HL-60/S4 (cell line): ENCODE measurements around the gene ABL2.
"Not testable (repeated sequence)": the region's sequence is repeated elsewhere in the genome, so short reads cannot be mapped to it uniquely, and the experiment has no call there.

Source experiments
- in situ Hi-C: fragments of 300-500 bp; cut with MboI; formaldehyde crosslinking; loops from 2 replicates; pipeline ENCODE4 v1.14.3; 2022; ENCODE audit warnings: low sequenced_read_pairs

ABL2 gene

DNA sequence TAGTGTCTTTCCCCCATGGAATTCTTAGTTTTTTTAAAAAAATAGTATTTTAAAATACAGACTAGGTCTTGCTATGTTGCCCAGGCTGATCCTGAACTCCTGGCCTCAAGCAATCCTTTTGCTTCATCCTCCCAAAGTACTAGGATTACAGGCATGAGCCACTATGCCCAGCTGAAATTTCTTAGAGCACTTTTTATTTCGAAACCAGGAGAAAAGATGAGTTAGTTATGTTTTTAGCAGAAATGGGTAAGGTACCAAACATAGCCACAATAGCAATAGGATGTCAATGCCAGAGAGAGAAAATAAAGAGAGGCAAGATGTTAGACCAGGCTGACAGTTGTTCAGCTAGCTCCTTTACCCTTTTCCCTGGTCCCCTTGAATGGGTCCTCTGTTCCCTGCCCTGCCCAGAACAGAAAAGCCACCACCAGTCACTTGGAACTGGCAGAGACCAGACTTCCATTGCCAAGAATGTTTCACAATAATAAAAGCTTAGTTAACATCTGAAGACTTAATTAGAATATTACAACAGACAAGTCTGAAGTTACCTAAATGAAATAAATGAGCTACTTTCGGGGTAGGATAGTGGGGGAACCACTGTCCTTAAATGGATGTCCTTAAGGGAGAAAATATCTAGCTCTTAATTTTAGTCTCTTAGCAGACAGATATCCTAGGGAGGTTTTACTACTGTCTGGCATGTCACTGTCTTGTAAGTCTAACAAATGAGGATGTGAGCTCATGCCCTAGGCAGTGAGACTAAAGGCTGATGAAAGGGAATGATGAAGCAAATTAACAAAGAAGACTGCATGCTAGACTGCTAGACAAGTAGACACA, 54.3 kb downstream of the ABL2 start:
- in situ Hi-C loops = no loop called here

DNA sequence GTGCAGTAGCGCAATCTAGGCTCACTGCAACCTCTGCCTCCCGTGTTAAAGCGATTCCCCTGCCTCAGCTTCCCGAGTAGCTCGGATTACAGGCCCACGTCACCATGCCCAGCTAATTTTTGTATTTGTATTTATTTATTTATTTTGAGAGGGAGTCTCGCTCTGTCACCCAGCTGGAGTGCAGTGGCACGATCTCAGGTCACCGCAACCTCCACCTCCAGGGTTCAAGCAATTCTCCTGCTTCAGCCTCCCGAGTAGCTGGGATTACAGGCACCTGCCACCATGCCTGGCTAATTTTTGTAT, 59.1 kb downstream of the ABL2 start:
- in situ Hi-C loops = not testable (repeated sequence)

DNA sequence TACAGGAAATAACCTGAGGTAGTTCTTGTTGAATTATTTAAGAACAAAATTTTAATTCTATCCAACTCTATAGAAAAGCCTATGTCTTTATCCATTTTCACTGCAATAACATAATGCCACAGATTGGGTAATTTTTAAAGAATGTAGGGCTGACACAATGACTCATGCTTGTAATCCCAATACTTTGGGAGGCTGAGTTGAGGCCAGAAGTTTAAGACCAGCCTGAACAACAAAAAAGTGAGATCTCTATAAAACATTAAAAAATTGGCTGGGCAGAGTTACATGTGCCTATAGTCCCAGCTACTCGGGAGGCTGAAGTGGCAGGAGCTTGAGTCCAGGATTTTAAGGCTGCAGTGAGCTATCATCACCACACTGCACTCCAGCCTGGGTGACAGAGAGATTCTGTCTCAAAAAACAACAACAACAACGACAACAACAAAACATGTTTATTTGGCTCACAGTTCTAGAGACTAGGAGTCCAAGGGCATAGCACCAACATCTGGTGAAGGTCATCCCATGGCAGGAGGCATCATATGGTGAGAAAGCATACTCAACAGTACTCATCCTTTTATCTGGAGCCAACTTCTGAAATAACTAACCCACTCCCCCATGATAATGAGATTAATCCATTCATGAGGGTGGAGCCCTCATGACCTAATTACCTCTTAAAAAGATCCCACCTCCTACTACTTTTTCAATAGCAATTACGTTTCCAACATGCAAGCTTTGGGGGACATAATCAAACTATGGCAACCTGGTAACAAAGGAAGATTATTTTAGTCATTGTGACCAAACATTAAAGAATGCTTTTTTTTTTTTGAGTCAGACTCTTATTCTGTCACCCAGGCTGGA, 59.6 kb downstream of the ABL2 start:
- in situ Hi-C loops = no loop called here

DNA sequence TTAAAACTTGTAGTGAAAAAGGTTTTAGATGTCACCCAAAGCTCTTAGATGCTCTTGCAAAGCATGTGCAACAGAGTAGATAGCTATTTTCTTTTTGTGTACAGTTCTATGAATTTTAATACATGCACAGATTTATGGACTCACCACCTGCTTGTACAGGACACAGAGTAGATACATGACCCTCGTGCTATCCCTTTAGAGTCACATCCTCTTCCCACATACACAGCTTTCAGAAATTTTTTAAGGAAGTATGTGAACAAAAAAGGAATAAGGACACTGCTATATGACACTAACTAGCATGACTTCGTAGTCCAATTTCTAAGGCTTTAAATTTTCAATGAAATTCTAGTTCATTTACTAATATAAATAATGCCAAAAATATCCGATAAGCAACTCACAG, 60.9 kb downstream of the ABL2 start:
- in situ Hi-C loops = no loop called here

DNA sequence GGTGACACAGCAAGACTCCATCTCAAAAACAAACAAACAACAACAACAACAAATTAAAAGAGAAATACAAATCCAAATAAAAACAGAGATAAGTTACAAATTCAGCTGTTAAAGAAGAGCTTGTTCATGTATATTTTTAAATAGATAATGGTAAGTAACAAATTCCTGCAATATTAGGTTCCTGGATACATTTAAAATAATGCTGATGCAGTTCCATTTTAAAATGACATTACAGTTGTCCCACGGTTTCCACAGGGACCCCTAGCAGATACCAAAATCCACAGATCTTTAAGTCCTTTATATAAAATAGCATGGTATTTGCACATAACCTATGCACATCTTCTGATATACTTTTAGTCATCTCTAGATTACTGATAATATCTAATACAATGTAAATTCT, 61.5 kb downstream of the ABL2 start:
- in situ Hi-C loops = no loop called here

DNA sequence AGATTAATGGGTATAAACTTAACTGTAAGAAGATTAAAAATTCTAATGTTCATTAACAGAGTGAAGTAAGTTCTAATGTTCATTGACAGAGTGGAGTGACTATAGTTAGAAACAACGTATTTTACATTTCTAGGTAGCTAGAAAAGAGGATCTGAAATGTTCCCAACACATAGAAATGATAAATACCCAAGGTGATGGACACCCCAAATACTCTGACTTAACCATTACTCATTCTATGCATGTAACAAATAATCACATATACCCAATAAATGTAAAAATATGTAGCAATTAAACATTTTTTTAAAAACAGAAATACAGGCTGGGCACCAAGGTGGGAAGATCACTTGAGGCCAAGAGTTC, 62.1 kb downstream of the ABL2 start:
- in situ Hi-C loops = no loop called here

DNA sequence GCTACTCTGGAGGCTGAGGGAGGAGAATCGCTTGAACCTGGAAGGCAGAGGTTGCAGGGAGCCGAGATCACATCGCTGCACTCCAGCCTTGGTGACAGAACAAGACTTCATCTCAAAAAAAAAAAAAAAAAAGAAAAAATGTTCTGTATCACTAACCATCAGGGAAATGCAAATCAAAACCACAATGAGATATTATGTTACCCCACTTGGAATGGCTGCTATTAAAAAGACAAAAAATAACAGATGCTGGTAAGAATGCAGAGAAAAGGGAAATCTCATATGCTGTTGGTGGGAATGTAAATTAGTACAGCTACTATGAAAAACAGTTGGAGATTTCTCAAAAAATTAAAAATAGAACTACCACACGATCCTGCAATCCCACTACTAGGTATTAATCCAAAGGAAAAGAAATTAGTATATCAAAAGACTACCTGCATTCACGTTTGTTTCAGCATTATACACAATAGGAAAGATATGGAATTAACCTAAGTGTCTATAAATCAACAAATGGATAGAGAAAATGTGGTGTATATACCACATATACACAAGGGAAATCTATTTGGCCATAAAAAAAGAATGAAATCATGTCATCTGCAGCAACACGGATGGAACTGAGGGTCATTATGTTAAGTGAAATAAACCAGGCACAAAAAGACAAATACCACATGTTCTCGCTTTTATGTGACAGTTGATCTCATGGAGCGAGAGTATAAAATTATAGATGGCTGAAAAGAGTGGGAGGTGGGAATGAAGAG, 62.6 kb downstream of the ABL2 start:
- in situ Hi-C loops = no loop called here

DNA sequence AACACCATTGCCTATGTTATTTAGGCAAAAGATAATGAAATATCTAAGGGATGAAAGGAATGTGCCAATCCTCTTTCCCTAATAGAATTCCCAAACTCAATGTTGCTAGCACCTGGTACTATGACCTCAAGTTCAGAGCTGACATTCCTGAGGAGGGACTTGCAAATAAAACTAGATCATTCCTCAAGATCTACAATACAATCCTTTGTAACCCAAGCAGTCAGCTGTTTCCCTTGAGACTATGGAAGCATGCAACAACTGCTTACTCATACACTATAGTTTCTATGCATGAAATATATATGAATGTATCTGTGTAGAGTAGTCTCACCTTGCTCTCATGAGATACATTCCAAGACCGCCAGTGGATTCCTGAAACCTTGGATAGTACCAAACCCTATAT, 65.0 kb downstream of the ABL2 start:
- in situ Hi-C loops = no loop called here

DNA sequence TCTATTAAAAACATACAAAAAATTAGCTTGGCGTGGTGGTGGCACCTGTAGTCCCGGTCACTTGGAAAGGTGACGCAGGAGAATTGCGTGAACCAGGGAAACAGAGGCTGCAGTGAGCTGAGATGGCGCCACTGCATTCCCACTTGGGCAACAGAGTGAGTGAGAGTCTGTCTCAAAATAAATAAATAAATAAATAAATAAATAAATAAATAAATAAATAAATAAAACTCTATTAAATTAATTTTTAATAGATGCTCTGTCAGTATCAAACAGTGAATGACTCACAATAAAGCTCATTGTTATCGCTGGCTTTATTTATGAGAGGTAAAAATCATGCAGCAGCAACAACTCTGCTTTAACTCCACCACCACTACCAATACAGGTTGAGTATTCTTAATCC, 72.8 kb downstream of the ABL2 start:
- in situ Hi-C loops = no loop called here

DNA sequence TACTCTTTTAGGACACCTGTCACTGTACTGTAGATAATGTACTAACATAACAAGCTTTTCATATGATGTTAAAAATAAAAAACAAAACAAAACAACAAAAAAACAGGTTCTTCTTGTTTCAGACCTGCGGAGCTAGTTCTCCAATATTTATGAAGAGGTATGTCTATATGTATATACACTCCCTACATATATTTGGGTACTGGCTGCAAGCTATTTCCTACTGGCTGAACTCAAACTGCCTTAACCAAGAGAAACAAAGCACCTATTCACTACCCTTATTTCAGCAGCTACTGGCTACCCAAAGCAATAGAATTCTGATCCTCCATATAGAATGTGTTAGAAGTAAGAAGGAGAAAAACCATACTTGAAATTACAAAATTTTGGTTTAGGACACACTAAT, 73.5 kb downstream of the ABL2 start:
- in situ Hi-C loops = no loop called here

DNA sequence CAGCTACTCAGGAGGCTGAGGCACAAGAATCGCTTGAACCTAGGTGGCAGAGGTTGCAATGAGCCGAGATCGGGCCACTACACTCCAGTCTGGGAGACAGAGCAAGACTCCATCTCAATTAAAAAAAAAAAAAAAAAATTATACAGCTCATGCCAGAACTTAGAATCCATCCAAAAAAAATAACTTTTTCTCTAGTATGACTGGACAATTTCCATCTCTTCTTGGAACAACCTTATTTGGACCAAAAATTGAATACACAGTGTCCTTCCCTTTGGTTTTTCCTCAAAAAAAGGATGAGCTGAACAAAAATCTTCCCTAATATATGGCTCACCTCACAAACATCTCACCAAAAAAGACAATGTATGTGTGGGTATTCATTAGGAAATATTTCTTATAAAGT, 73.9 kb downstream of the ABL2 start:
- in situ Hi-C loops = no loop called here

DNA sequence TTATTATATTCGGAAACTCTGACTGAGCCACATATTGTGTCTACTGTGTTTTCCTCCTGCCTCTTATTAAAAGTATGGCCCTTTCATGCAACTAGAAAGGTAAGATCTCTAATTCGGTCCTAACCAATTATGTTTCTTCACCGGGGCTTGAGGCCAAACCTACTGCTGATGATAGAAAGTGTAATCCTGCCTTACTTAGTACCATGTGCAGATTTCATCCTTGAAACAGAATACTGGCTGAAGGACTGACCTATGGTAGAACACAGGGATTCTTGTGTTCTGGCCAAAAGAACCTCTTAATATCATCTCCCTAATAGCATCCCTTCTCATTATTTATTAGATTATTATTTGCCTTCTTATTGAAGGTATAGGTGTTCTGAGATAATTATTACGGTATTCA, 75.0 kb downstream of the ABL2 start:
- in situ Hi-C loops = no loop called here

DNA sequence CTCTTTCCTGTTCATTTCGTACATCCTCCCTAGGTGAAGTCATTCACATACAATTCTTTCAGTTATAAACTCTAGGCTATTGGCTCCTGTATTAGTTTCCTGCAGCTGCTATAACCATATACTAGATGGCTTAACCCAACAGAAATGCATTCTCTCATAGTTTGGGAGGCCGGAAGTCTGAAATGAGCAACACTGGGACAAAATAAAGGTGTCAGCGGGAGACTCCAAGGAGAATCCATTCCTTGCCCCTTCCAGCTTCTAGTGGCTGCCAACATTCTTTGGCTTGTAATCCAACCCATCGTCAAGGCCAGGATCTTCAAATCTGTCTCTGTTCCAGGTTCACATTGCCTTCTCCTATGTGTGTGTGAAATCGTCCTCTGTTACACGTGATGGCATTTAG, 76.3 kb downstream of the ABL2 start:
- in situ Hi-C loops = no loop called here

DNA sequence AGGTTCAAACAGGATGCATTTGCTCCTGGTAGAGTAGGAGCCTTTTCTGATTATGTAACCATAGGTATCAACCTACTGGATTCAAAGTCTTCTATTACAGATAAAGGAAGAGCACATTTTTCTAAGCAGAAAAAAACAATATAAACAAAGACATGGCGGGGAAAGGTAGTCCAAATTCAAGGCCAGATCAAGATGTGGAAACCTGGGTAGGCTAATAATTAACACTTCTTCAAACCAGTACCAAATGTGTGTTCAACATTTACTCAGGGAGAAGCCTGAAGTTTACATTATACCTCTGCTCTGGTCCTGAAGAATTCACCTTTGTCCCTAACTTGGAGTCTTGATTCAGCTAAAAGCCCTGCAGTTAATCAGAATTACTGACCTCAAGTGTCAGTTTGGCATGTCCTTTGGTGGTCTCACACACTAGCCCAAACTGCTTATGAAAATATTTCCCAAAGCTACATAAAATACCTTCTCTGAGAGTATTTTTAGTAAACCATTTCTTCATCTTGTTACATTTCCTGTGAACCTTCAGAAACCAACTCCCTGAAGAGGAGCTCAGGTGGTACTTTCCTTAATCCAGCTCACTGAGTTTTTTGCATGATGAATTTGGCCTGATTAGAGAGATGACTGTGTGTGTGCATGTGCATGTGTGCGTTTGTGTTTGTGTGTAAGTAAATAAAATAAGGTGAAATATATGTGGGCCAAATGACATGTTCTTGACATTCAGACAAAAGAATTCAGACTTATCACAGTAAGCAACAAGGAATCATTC, 77.4 kb downstream of the ABL2 start:
- in situ Hi-C loops = no loop called here

DNA sequence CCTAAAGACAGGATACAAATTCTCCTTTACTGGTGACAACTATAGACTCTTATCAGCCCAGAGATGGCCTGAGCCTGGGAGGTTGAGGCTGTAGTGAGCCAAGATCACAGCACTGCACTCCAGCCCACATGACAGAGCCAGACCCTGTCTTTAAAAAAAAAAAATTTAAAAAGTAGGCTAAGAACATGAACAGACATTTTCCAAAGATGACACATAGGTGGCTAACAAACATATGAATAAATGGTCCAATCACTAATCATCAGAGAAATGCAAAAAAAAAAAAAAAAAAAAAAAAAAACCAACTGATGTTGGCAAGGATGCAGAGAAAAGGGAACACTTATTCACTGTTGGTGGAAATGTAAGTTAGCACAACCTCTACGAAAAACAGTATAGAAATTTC, 82.6 kb downstream of the ABL2 start:
- in situ Hi-C loops = no loop called here

DNA sequence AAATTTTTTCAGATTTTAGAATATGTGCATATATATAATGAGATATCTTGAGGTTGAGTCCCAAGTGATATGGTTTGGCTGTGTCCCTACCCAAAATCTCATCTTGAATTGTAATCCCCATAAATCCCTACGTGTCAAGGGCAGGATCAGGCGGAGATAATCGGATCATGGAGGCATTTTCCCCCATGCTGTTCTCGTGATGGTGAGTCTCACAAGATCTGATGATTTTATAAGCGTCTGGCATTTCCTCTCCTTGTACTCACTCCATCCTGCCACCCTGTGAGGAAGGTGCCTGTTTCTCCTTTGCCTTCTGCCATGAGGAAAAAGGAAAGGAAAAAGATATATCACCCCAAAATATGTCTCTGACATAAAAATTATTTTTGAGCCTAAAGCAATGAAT, 83.0 kb downstream of the ABL2 start:
- in situ Hi-C loops = no loop called here

DNA sequence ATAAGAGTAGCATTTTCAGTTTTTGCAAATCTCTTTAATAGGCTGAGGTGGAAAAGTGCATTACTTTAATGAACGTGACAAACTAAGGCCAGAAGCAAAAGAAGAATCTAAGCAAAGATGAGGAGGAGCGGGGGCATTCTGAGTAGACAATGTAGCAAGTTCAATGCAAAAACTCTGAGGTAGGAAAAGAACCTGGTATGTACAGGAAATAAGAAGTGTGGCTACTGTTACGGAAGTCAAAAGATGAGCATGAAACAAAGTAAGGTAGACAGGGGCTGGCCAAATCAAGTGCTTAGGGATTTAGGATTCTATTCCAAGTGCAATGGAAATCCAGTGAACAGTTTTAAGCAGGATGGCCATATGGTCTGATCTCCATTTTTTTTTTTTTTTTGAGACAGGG, 84.0 kb downstream of the ABL2 start:
- in situ Hi-C loops = no loop called here

DNA sequence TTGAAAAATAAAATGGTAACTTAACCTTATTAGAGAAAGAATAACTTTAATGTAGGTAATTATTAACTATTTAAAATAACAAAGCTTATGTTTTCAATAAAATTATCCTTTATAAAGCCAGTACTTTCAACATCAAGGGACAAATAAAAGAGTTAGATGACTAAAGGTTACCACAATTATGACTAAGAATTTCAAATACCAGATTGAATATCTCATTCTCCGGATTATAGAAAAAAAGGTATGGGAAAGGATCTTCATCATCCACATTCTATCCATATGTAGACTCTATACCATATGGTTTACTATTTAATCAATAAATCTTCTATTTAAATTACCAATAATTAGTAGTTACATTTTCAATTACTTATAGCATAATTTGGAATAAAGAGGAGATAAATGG, 84.9 kb downstream of the ABL2 start:
- in situ Hi-C loops = no loop called here

DNA sequence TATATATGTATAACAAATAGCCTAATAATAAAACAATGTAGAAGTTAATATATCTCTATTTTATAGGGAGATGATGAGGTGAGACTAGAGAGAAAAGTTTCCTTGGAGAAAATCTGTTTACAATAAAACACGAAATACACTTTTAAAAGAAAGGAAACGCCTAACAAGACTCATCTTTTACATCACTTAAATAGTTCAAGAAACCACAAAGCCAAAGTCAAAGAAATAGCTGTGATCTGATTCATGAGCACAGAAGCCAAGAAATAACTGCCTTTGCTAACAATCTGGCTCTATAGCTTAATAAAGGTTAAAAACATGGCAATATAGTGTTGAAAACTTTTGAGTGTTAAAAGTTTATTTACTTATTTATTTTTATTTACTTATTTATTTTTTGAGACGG, 86.2 kb downstream of the ABL2 start:
- in situ Hi-C loops = no loop called here

DNA sequence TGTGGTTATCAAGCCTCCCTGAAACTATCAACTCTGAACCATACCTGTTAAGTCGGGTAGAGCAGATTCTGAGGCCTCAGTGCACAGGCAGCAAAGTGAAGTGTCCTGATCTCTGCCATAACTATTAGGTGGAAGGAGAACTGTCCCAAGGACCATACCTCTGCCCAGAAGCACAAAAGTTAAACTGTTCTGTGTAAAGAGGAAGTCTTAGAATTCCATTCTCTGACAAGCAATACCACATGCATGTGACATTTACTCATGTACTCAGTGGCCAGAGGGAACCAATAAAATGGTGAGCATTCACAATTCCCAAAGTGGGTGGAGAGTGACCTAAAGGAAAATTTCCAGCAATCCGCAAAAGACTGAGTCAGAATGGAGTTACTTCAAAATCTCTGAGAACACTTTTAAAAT, 86.6 kb downstream of the ABL2 start:
- in situ Hi-C loops = no loop called here

DNA sequence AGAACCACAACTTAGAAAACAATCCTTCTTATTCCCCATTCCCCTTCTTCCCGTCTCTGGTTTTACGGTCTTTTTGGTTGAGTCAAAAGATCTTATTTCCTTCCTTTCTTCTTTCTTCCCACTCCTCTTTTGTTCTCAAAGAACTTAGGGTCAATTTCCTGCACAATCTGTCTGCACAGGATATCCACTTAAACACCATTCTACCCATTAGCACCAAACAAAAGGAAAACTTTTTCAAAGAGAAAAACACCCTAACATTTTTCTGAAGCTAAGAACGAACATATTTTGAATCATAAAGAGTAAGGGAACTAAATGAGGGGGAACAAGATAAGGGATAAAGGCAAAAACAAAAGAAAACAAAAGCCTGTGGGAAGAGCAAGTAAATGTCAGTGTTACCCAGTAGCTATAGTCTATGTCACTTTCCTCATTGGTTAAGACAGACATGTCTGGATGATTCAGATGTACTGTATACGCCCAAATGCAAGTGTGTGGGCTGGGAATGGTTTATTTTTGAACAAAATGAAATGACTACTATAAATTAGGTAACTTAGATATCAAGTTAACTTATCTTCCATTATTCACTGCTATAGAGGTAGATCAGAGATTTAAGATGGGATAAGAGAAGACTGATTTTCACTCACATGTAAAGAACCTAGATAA, 87.8 kb downstream of the ABL2 start:
- in situ Hi-C loops = no loop called here
